Activated CD8-positive, alpha-beta T cell treated with anti-CD3 and anti-CD28 coated beads for 36 hours (primary cell): ENCODE measurements around the gene PNPLA7. TPM values are rescaled to one million over a fixed set of nuclear protein-coding genes. Genes with fewer than 3 reads are reported as not detected.

Source experiments
- ATAC-seq: fragments of 200-7000 bp; cut with Tn5 transposase; one replicate; pipeline ENCODE4 v1.10.0; 2021; ENCODE audit warnings: mild to moderate bottlenecking, moderate library complexity
- CTCF ChIA-PET: fragments of 350-600 bp; sonication (Branson Sonifier 250); formaldehyde crosslinking; loops from one replicate; lab custom pipeline; 2021; ENCODE audit warnings: antibody characterized with exemption; lab: Charles Lee
- POLR2A ChIA-PET: fragments of 350-600 bp; sonication (Branson Sonifier 250); formaldehyde crosslinking; loops from one replicate; lab custom pipeline; 2021; ENCODE audit warnings: antibody characterized with exemption; lab: Charles Lee
- DNase-seq: peaks from one replicate; pipeline ENCODE4 v3.0.0-alpha.2; 2020
- H3K27ac Mint-ChIP-seq: one replicate; pipeline ENCODE4 v1.8.0; 2021; ENCODE audit warnings: mild to moderate bottlenecking, mixed read lengths
- H3K27me3 Mint-ChIP-seq: one replicate; pipeline ENCODE4 v1.8.0; 2021; ENCODE audit warnings: mixed read lengths
- H3K36me3 Mint-ChIP-seq: one replicate; pipeline ENCODE4 v1.8.0; 2021; ENCODE audit warnings: low read depth, mixed read lengths
- H3K4me1 Mint-ChIP-seq: one replicate; pipeline ENCODE4 v1.8.0; 2021; ENCODE audit warnings: low read depth, mixed read lengths
- H3K4me3 Mint-ChIP-seq: one replicate; pipeline ENCODE4 v1.8.0; 2021; ENCODE audit warnings: mild to moderate bottlenecking, moderate library complexity, mixed read lengths
- H3K9me3 Mint-ChIP-seq: one replicate; pipeline ENCODE4 v1.8.0; 2021; ENCODE audit warnings: mixed read lengths
- intact Hi-C: fragments of 100-400 bp; cut with micrococcal nuclease; formaldehyde crosslinking; loops from one replicate; pipeline ENCODE4 v1.10.0; 2022
- total RNA-seq, 2 experiments: library from RNA; stranded (reverse); gene quantifications; one replicate each; pipeline ENCODE4 v1.2.3, GENCODE V29; 2021
- TF ChIP-seq, protein P1 (sequence below): fragments of 200-600 bp; IDR thresholded peaks from one replicate; pipeline ENCODE4 v1.8.0; 2022; ENCODE audit warnings: antibody characterized with exemption, mild to moderate bottlenecking

Gene PNPLA7
- total RNA-seq, 2 experiments from 2014 or later, result 4.8 to 5.0 TPM

GRCh38 chr9:137434498-137435380 lies 115.5 kb downstream of the PNPLA7 start:
- ATAC-seq (no peak), DNase-seq (no peak)
- intact Hi-C loops, result no loop called here
- CTCF ChIA-PET, result interaction anchor here (1.3 kb wide), 1 partner anchor 11 kb away, joined by 3 read pairs; the partner anchor contains the start of gene NOXA1
- H3K9me3 Mint-ChIP-seq, result no peaks in the 10 kb centered on the region
- H3K27ac Mint-ChIP-seq, result no peak overlapping the region
- POLR2A ChIA-PET, result no interaction called here
- TF ChIP-seq, protein P1, sequence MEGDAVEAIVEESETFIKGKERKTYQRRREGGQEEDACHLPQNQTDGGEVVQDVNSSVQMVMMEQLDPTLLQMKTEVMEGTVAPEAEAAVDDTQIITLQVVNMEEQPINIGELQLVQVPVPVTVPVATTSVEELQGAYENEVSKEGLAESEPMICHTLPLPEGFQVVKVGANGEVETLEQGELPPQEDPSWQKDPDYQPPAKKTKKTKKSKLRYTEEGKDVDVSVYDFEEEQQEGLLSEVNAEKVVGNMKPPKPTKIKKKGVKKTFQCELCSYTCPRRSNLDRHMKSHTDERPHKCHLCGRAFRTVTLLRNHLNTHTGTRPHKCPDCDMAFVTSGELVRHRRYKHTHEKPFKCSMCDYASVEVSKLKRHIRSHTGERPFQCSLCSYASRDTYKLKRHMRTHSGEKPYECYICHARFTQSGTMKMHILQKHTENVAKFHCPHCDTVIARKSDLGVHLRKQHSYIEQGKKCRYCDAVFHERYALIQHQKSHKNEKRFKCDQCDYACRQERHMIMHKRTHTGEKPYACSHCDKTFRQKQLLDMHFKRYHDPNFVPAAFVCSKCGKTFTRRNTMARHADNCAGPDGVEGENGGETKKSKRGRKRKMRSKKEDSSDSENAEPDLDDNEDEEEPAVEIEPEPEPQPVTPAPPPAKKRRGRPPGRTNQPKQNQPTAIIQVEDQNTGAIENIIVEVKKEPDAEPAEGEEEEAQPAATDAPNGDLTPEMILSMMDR, result no peak
- no peaks in the 10 kb centered on the region for H3K4me1 Mint-ChIP-seq
- H3K4me3 Mint-ChIP-seq, result no peak overlapping the region
- H3K27me3 Mint-ChIP-seq, result no peaks in the 10 kb centered on the region
- no peaks in the 10 kb centered on the region for H3K36me3 Mint-ChIP-seq

GRCh38 chr9:137433916-137434431 lies 116.2 kb downstream of the PNPLA7 start:
- POLR2A ChIA-PET, result no interaction called here
- Mint-ChIP-seq H3K27me3 (no peaks in the 10 kb centered on the region), H3K4me3 (no peak overlapping the region), H3K27ac (no peak overlapping the region), H3K9me3 (no peaks in the 10 kb centered on the region), H3K36me3 (no peaks in the 10 kb centered on the region), H3K4me1 (no peaks in the 10 kb centered on the region)
- ATAC-seq (no peak), DNase-seq (no peak)
- TF ChIP-seq, protein P1, result no peak
- intact Hi-C loops, result no loop called here
- CTCF ChIA-PET, result interaction anchor here (1.3 kb wide), 1 partner anchor 10 kb away, joined by 3 read pairs; the partner anchor contains the start of gene NOXA1

GRCh38 chr9:137433349-137433915 lies 116.8 kb downstream of the PNPLA7 start:
- Mint-ChIP-seq H3K27ac (no peak overlapping the region), H3K4me3 (no peak overlapping the region), H3K9me3 (no peaks in the 10 kb centered on the region), H3K36me3 (no peaks in the 10 kb centered on the region), H3K27me3 (no peaks in the 10 kb centered on the region), H3K4me1 (no peaks in the 10 kb centered on the region)
- ChIA-PET POLR2A (interaction anchor here (0.6 kb wide), 1 partner anchor 11 kb away, joined by 3 read pairs; no protein-coding TSS in a partner anchor), CTCF (no interaction called here)
- TF ChIP-seq, protein P1, result no peak
- intact Hi-C loops, result no loop called here
- DNase-seq (no peak), ATAC-seq (no peak)

GRCh38 chr9:137432687-137433348 lies 117.4 kb downstream of the PNPLA7 start:
- TF ChIP-seq, protein P1, result no peak
- Mint-ChIP-seq H3K36me3 (no peaks in the 10 kb centered on the region), H3K27me3 (no peaks in the 10 kb centered on the region), H3K4me1 (no peaks in the 10 kb centered on the region), H3K27ac (no peak overlapping the region), H3K9me3 (no peaks in the 10 kb centered on the region), H3K4me3 (no peak overlapping the region)
- ATAC-seq, result no peak
- no peak for DNase-seq
- ChIA-PET CTCF (interaction anchor here (1.2 kb wide), 1 partner anchor 9 kb away, joined by 3 read pairs; no protein-coding TSS in a partner anchor), POLR2A (interaction anchor here (0.6 kb wide), 1 partner anchor 12 kb away, joined by 3 read pairs; no protein-coding TSS in a partner anchor)
- intact Hi-C loops, result no loop called here
